ENCODE measurements around the gene KCNJ15. TPM values are rescaled to one million over a fixed set of nuclear protein-coding genes. Genes with fewer than 3 reads are reported as not detected.
A peak's percentile ranks its signal among the peaks of the same experiment; 100 is the strongest.

The KCNJ15 gene
- total RNA-seq, 3 donors from 2014 or later (not counting 1 experiment from before 2014, with no cell fraction given) = 1.9 TPM; not detected in 2

GRCh38 chr21:38242061-38242460 is 14.7 kb upstream of the KCNJ15 start:
- 79% methylated on average over 5 of the region's 5 CpGs for WGBS (ENCODE audit: insufficient coverage)

GRCh38 chr21:38243732-38244406 is 12.9 kb upstream of the KCNJ15 start:
- intact Hi-C loops (cut with micrococcal nuclease) = no loop called here
- no peak for TF ChIP-seq CTCF (IDR thresholded peaks at IDR 0.05)
- H3K4me3 ChIP-seq (ENCODE audit: low read length) = no peak overlapping the region
- Mint-ChIP-seq H3K9me3 (peaks cover 4 to 7% of the 10 kb centered on the region in 2 donors), H3K27ac (peak overlapping the region; percentile 87 to 91), H3K27me3 (ENCODE audit: low read depth in 2 of 2) (peaks cover 12 to 15% of the 10 kb centered on the region in 2 donors), H3K36me3 (no peaks in the 10 kb centered on the region), H3K4me1 (peaks cover 25 to 27% of the 10 kb centered on the region in 2 donors), H3K4me3 (no peak overlapping the region)
- H3K9me3 ChIP-seq (ENCODE audit: control insufficient read depth, insufficient read depth, low read length) = no peaks in the 10 kb centered on the region
- no peaks in the 10 kb centered on the region for H3K36me3 ChIP-seq (ENCODE audit: control insufficient read depth, insufficient read depth, low read length)
- no peaks in the 10 kb centered on the region for H3K27me3 ChIP-seq (ENCODE audit: control insufficient read depth, insufficient read depth, low read length)
- peaks cover 17% of the 10 kb centered on the region for H3K4me1 ChIP-seq (ENCODE audit: control insufficient read depth, insufficient read depth, low read length)
- H3K27ac ChIP-seq (ENCODE audit: low read length) = no peak overlapping the region
- no peak for ATAC-seq
- WGBS (ENCODE audit: insufficient coverage) = 82% methylated on average over 5 of the region's 7 CpGs
- peak in 1 of 2 donors; percentile 13 for DNase-seq

More at GRCh38 chr21:38242061-38242460, 14.7 kb upstream of the KCNJ15 start:
- Histone ChIP-seq H3K27ac (ENCODE audit: low read length) (no peak overlapping the region), H3K4me1 (ENCODE audit: control insufficient read depth, insufficient read depth, low read length) (peaks cover 17% of the 10 kb centered on the region), H3K27me3 (ENCODE audit: control insufficient read depth, insufficient read depth, low read length) (no peaks in the 10 kb centered on the region), H3K4me3 (ENCODE audit: low read length) (no peak overlapping the region), H3K36me3 (ENCODE audit: control insufficient read depth, insufficient read depth, low read length) (no peaks in the 10 kb centered on the region), H3K9me3 (ENCODE audit: control insufficient read depth, insufficient read depth, low read length) (no peaks in the 10 kb centered on the region)
- Mint-ChIP-seq H3K9me3 (peaks cover 3 to 4% of the 10 kb centered on the region in 2 donors), H3K36me3 (no peaks in the 10 kb centered on the region), H3K27ac (peak overlapping the region in 1 of 2 donors; percentile 37), H3K27me3 (ENCODE audit: low read depth in 2 of 2) (peaks cover 11 to 22% of the 10 kb centered on the region in 2 donors), H3K4me1 (peaks cover 25 to 28% of the 10 kb centered on the region in 2 donors), H3K4me3 (no peak overlapping the region)
- DNase-seq (no peak), ATAC-seq (no peak)
- no peak for TF ChIP-seq CTCF (IDR thresholded peaks at IDR 0.05)
- intact Hi-C loops (cut with micrococcal nuclease) = no loop called here

GRCh38 chr21:38244407-38244787 is 12.4 kb upstream of the KCNJ15 start:
- Mint-ChIP-seq H3K4me3 (peak overlapping the region; percentile 55), H3K9me3 (peaks cover 4 to 7% of the 10 kb centered on the region in 2 donors), H3K4me1 (peaks cover 24 to 25% of the 10 kb centered on the region in 2 donors), H3K36me3 (no peaks in the 10 kb centered on the region), H3K27ac (peak overlapping the region; percentile 87 to 91), H3K27me3 (ENCODE audit: low read depth in 2 of 2) (peaks cover 12 to 15% of the 10 kb centered on the region in 2 donors)
- H3K27ac ChIP-seq (ENCODE audit: low read length) = no peak overlapping the region
- 83% methylated on average over 1 of the region's 2 CpGs for WGBS (ENCODE audit: insufficient coverage)
- no peak for TF ChIP-seq CTCF (IDR thresholded peaks at IDR 0.05)
- peaks cover 17% of the 10 kb centered on the region for H3K4me1 ChIP-seq (ENCODE audit: control insufficient read depth, insufficient read depth, low read length)
- no peaks in the 10 kb centered on the region for H3K27me3 ChIP-seq (ENCODE audit: control insufficient read depth, insufficient read depth, low read length)
- ATAC-seq = peak in 1 of 3 donors; percentile 1
- H3K36me3 ChIP-seq (ENCODE audit: control insufficient read depth, insufficient read depth, low read length) = no peaks in the 10 kb centered on the region
- no peaks in the 10 kb centered on the region for H3K9me3 ChIP-seq (ENCODE audit: control insufficient read depth, insufficient read depth, low read length)
- no peak for DNase-seq
- H3K4me3 ChIP-seq (ENCODE audit: low read length) = no peak overlapping the region
- intact Hi-C loops (cut with micrococcal nuclease) = no loop called here
